GM18498 (cell line): ENCODE data around the gene ATP2C1.
"Not testable (repeated sequence)": the region's sequence is repeated elsewhere in the genome, so short reads cannot be mapped to it uniquely, and the experiment has no call there.

Experiments used
- ATAC-seq: cut with Tn5 transposase; IDR thresholded peaks from one replicate; pipeline ENCODE4 v1.9.1; 2021; ENCODE audit warnings: mild to moderate bottlenecking, moderate library complexity; ENCODE audit not compliant: unreplicated experiment

The ATP2C1 gene

DNA sequence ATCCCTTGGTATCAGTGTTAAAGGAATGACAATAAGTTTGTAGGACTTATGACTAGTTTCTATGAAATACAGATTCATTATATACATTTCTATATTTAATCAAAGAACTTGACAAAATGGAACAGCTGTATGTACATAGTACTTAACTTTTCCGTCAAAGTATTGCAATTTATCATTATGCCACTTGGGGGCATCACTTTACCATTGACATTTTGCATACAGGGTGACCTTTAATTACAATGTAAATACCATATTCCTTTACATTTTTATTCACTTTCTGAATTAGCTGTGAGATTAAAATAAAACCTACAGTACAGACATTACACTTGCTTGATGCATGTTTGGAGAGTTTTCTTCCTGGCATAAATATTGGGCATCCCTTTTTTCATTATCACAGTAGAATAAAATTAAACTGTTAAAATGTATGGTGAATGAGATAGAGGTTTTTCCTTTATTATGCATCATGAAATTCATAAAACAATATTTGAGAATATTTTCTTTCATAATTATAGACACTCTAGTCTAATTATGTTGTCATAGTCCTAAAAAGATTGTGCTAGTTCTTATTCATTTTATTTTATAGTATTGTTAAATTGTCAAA lies 139.7 kb downstream of the ATP2C1 start:
- ATAC-seq, result peak; percentile 74

- ATAC-seq, result no peak
Observed at GRCh38 chr3:131036200-131036816, 142.4 kb downstream of the ATP2C1 start.

GRCh38 chr3:131036986-131037385 lies 143.1 kb downstream of the ATP2C1 start:
- no peak for ATAC-seq

GRCh38 chr3:131038326-131038725 lies 144.4 kb downstream of the ATP2C1 start:
- no peak for ATAC-seq

GRCh38 chr3:131042271-131042985 lies 148.5 kb downstream of the ATP2C1 start:
- ATAC-seq, result not testable (repeated sequence)

DNA sequence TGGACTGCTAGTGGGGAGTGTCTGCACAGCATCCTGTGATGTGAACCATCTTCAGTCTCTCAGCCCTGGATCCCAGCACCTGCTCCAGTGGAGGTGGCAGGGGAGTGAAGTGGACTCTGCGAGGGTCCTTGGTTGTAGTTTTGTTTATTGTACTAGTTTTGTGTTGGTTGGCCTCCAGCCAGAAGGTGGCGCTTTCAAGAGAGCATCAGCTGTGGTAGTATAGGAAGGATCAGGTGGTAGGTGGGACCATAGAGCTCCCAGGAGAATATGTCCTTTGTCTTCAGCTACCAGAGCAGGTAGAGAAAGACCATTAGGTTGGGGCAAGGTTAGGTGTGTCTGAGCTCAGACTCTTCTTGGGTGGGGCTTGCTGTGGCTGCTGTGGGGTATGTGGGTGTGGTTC lies 153.7 kb downstream of the ATP2C1 start:
- ATAC-seq, result no peak

GRCh38 chr3:131048030-131048429 lies 154.1 kb downstream of the ATP2C1 start:
- ATAC-seq, result no peak

DNA sequence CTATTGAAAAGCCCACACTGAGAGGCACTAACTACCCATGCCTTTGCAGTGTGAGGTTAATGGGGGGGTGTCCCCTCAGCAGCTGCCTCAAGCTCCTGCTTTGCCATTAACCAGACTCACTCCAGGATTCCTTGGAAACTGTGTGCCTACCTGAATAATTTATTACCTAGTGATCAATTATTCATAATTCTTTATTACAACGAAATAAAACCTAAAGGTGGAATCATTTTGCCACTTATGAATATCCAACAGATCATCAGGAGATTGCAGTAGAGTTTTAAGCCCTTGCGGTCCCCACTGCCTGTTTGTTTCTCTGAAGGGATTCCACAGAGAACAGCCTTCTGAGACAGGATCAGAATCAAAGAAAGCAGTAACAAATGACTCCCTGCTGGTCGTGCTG lies 156.1 kb downstream of the ATP2C1 start:
- no peak for ATAC-seq

- no peak for ATAC-seq
Observed at GRCh38 chr3:131053043-131053859, 159.4 kb downstream of the ATP2C1 start.
